Ovary (tissue), 1 donor: ENCODE results near the gene NEDD4L.

ENCODE experiments used
- EP300 ChIP-seq: sonication (generic); formaldehyde crosslinking; IDR thresholded peaks from one replicate; pipeline ENCODE4 v1.6.1; 2017; ENCODE audit warnings: antibody characterized with exemption
- POLR2A ChIP-seq: fragments of 450-650 bp; IDR thresholded peaks from one replicate; pipeline ENCODE4 v1.6.1; 2017; ENCODE audit warnings: antibody characterized with exemption, mild to moderate bottlenecking, moderate library complexity

GRCh38 chr18:58390399-58390798 is 346.4 kb downstream of the NEDD4L start:
- TF ChIP-seq POLR2A, result no peak
- no peak for TF ChIP-seq EP300
